NCI-H510A (cell line): ENCODE results near the gene PICALM.
A peak's percentile ranks its signal among the peaks of the same experiment; 100 is the strongest.
"Not testable (repeated sequence)": the region's sequence is repeated elsewhere in the genome, so short reads cannot be mapped to it uniquely, and the experiment has no call there.

Experiments
- DNase-seq: peaks from one replicate; lab custom pipeline; 2025; lab: John Stamatoyannopoulos, UW

Gene PICALM

DNA sequence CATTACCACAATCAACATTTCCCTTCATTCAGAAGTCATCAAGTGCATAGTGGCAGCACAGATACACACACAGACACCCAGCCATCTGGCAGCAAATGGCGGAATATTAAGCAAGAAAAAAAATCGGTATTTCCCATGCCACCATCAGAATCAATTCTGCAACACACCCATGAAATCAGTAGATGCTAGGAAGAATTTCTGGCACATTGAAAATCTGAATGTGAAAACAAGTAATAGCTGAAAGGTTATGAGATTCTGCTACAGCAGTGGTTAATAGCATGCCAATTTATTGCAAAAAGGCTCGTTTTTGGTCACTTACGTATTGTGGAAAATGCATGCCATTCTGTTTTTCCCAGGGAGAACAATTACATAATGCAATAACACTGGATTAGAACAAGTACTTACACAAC lies 91.1 kb downstream of the PICALM start:
- no peak for DNase-seq

DNA sequence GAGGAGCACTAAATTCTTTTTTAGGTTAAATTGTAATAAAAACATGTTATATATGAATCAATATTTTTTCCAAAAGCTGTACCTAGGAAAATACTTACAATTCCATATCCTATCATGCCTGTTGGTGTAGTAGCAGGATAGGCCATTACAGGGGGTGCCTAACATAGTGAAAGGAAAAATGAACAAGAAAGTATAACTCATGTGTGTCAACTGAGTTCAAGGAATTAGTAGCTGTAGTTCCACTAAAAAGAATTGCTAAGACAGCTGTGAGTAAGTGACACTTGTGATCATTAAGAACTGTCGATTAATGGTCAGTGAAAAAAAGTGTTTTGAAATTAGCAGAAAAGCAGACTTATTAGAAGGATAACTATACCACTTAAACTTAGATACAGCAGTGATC lies 92.4 kb downstream of the PICALM start:
- DNase-seq: no peak

DNA sequence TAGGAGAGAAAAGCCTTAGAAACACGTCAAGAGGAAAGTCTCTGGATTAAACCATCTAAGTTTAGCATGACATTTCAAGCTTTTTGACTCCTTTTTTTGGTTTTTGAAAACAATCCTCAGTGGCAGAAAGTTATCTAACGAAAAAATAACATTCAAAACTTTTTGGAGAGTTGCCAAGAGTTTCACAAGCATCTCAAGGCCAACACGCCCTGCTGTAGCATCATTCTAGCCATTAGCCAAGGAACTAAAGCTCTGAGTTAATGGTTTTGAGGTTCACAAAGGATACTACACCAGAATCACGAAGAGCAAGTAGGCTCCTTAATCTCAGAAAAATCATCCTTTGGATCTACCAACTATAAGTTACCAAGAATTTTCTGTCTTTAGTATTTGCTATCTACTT lies 94.8 kb downstream of the PICALM start:
- no peak for DNase-seq

DNA sequence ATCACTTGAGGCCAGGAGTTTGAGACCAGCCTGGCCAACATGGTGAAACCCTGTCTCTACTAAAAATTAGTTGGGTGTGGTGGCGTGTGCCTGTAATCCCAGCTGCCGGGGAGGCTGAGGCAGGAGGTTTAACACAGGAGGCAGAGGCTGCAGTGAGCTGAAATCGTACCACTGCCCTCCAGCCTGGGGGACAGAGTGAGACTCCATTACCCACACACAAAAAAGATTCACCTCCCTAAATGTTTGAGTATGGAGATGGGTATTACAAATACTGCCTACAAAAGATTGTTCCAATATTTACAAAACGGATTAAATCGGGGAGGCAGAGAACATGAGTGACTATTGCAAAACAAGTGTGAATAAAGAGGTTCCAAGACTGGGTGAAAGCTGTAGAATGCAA lies 98.3 kb downstream of the PICALM start:
- DNase-seq: no peak

DNA sequence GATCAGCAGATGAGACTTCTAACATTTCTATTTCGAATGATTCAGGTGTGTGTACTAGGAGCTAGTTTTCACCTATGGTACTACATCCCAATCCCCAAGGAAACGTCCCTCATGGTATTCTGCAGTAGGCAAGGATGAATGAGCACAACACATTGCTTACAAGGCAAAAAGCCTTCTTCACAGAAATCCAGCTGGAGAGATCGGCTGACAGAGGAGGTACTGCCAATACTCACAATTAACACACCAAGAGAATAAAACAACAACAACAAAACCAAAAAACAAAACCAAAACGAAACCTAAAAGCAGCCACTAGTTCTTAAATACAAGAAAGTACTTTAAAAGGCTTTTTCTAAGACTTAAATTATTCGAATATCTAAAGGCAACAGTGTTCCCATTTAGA lies 101.4 kb downstream of the PICALM start:
- no peak for DNase-seq

DNA sequence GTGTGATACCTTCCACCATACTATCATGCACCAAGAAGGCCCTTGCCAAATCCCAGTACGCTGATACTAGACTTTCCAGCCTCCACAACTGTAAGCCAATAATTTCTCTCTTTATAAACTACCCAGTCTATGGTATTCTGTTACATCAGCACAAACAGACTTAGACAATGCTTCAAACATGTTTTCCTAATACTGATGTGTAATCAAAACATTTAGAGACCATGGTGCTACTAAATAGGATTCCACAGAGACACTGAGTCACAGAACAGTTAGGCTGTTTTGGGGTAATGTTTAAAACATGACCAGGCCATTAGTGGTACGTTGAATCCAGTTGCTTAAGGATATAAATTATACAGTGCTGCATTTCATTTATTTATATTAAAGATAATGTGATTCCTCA lies 103.7 kb downstream of the PICALM start:
- DNase-seq: no peak

DNA sequence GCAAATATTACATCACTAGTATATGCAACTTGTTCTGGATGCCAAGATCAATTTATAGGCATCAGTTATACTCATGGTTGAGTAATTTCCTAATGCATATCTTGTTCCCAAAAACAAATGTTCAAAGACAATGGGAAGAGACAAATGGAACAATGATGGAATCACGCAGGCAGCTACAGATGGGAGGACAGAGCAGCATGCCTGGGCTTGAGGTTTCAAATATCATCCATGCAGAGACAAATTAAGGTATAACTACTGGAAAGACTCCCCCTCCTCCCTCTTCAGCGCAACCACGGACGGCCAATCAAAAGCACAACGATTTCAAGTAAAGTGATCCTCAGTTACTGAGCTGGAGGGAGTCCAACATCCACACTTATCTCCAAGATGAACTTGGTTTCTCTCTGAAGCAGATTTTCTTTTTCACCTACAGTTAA lies 106.9 kb downstream of the PICALM start:
- DNase-seq: peak; percentile 39

DNA sequence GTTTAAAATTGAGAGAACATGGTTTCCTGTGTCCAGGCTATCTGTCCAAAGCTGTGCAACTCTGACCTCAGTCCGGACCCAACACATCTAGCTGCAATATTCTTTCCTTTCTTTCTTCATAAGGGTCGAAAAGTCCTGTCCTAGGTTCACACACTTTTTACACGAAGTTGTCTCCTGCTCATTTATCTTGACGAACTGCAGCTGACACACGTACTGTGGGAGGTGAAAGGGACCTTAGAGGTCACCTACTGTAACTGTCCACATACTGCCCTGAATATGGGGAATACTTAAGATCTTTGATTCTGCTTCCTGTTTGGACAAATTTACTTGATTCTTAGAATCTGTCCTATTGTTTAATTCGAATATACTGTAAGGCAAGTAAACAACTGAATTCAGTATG lies 107.8 kb downstream of the PICALM start:
- no peak for DNase-seq

DNA sequence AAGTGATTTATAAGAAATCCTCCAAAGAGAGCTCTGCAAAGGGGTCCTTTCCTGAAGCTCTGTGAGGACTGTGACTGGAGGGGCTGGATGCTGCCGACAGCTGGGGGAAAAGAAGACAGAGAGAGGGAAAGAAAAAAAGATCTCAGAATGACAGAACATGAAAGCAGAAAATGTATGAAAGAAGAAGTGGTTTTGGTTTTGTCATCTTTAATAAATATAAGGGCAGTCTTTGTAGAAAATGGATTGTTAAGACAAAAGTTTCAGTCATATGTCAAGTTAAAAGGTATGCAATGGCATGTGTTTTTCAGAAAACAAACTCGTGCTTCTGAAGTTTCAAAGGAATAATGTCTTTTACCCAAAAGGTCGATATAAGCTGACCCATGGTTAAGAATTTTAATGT lies 108.2 kb downstream of the PICALM start:
- no peak for DNase-seq

DNA sequence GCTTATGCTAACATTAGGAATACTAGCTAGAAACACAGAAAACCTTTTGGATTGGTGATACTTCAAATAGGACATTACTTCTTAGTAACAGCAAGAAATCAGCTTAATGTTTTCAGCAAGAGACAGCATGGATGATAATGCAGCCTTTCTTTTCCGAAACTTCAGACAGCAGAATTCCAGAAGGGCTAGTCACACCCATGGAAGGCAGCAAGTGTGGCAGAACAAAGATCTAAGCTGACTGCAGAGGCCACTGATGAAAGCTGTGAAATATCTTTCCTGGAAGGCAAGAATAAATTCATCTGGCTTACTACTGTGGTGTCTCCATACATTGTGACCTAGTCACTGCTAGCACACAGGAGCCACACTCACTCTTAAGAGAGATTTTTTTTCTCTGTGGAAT lies 113.4 kb downstream of the PICALM start:
- DNase-seq: no peak

DNA sequence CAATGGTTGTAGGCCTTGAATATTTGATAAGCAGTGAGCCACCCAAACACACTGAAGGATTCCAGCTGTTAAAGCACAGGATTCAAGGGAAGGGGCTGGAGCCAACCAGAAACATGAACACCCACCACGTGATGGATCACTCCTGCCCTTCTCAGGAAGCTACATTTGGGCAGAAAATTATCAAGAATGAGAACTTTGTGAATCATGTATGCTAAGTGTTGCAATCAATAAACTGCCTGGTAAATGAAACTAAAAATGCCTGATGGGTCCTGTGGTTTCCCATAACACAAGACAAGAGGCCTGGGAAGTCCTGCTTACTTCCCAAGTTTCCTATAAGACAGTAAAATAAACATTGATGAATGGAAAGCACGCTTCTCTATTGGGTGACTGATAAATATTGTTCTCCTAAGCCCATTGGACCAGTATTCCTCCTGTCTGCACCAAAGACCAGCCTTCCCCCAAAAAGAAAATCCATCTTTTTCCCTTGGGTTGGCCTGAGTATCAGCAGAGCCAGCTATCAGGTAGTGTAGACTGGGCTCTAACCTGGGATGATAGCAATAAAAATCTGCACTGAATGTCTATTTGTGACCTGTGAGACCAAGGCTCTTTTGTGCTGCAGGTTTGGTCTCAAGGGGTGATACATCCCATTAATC lies 115.3 kb downstream of the PICALM start:
- no peak for DNase-seq

DNA sequence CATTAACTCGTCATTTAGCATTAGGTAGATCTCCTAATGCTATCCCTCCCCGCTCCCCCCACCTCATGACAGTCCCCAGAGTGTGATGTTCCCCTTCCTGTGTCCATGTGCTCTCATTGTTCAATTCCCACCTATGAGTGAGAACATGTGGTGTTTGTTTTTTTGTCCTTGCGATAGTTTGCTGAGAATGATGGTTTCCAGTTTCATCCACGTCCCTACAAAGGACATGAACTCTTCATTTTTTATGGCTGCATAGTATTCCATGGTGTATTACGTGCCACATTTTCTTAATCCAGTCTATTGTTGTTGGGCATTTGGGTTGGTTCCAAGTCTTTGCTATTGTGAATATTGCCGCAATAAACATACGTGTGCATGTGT lies 116.8 kb downstream of the PICALM start:
- DNase-seq: not testable (repeated sequence)

DNA sequence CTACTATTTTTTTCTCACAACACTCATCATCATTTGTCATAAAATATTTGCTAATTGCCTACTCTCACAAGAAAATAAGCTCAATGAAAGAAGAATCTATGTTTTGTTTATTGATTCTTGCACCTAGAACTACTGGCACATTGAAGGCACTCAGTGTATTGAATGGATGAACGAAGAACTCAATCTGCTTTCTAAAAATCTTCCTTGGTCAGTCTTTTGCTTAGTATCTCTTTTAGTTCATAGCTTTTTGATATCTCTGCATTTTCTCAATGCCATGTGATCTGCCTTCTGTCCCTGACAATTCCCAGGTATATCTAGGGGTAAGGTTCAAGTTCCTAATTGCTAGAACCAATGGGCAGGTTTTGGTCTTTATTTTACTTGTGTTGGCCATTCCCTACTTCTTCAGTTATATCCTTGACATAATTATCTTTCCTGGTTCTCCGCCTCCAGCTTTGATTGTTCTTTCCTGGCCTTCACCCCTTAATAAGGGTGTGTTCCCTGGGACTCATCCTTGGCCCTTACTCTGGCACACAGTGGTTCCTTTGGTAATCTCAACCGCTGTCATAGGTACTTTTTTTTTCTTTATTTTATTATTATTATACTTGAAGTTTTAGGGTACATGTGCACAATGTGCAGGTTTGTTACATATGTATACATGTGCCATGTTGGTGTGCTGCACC lies 117.3 kb downstream of the PICALM start:
- no peak for DNase-seq

DNA sequence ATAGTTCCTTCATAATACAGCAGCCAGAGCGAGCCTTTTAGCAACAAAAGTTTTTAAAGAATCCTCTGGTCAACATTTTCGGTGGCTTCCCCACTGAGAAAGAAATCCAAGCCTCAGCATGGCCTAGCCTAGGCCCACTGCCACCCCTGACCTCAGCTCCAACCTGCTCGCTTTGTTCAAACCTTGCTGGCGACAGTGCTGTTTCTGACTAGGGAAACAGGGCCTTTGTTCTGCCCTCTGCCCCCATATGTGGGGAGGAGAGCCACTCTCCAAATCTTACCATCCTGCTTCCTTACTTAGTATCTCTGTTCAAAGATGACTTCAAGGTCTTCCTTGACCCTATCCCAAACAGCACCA lies 117.9 kb downstream of the PICALM start:
- DNase-seq: no peak

DNA sequence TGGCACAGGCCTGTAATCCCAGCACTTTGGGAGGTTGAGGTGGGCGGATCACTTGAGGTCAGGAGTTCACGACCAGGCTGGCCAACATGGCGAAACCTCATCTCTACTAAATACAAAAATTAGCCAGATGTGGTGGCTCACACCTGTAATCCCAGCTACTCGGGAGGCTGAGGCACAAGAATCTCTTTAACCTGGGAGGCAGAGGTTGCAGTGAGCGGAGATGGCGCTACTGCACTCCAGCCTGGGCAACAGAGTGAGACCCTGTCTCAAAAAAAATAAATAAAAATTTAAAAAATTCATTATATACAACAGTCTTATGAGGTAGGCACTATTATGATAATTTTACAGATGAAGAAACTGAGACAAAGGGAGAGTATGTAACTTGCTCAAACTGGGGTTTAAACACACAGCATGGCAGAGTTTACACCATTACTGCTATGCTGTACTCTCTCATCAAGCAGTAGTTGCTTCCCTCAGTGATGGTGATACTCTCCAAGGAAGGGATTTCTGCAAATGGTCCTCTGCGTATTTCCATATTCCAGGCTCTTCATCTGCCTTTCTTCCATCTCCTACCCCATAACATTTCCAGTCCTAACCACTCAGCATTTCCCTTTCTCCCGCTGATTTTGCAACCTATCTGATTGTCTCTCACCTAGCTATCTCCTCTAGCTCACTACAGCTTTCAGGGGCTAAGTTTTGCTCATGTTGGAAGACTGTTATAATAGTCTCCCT lies 118.4 kb downstream of the PICALM start:
- DNase-seq: no peak

DNA sequence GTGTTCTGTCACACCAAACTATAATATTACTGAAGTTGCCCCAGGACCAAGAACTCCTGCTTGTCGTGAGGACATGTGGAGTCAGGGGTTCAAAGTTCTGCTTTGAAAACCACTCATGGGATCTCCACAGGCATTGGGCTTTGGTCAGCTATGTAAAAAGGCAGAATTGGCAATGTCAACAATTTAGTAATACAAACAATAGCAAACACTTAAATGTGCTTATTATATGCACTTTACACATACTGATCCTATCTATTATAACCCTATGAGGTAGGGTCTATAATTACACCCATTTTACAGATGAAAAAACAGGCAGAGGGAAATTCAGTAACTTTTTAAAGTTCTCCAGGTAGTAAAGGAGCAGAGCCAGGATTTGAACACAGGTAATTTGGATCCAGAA lies 119.1 kb downstream of the PICALM start:
- no peak for DNase-seq

DNA sequence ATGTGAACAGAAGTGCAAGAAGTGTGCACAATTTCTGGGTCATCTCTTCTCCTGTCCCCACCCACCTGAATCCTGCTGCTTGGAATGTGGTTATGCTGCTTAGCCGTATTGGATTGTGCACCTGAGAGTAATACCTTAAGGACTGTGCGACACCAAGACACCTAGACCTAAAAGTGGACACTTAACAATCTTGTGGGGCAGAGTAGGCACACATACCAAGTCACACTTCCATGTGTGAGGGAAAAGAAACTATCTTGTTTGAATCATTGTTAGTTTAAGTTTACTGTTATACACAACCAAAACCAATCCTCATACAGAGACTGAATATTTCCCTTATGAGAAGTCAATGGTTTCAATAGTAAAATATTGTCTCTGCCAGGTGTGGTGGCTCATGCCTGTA lies 120.0 kb downstream of the PICALM start:
- DNase-seq: no peak

DNA sequence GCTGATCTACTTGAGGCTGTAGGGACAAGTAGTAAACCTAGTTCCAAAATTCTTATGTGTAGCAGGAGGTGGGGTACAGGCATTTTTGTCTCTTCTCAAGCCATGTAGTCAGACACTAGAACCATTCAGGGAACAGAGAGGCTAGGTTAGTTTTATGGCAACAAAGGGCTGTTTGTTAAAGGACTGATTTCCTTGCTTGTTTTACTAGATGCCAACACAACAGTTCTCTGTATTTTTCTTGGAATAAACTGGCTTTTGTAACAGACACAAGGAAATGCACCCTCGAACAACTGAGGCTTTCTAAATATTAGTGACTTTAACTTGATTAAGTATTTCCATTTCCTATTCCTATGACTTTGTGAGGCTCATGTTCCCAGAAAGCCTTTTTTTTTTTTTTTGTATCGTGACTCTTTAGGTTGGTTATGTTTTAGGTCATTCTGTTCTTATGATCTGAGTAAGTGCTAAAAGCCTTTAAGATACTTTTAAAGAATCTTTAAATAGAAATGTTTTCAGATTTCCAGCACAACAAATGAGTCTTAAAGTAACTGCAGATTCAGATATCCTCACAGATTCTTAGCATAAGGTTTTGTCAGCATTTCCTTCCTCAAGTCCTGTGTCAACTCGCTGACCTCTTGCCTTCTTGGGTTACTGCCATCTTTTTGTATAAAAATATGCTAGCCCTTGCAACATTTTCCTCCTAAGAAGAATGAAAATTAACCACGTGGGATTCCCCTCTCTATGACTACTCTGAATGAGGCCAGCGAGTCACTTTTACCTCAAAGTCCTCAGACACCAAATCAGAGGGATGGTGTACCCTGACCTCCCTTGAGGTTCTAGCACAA lies 121.2 kb downstream of the PICALM start:
- DNase-seq: no peak

DNA sequence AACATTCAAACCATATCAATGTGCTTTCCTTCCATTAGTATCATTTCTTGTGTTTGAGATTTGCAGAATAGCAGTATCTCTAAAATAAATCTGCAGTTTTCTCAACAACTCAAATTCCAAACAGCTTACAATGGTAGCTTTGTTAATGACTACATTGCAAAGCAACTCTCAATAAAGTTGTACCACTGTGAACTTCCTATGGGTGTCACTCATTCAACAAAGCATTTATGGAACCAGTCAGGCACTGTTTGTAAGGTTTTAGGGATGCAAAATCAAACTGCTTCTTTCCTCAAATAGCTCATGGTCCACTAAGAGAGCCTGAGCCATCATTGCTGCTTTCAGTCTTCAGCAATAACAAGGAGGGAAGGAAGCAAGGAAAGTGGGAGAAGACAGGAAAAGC lies 122.7 kb downstream of the PICALM start:
- no peak for DNase-seq

DNA sequence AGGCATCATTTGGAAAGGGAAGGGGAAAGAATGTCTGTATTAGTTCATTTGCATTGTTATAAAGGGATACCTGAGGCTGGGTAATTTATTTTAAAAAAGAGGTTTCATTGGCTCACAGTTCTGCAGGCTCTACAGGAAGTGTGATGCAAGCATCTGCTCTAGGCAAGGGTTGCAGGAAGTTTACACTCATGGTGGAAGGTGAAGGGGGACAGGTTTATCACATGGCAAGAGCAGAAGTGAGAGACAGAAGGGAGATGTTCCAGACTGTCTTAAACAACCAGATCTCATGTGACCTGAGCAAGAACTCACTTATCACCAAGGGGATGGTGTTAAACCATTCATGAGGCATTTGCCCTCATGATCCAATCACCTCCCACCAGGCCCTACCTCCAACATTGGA lies 123.1 kb downstream of the PICALM start:
- DNase-seq: no peak

DNA sequence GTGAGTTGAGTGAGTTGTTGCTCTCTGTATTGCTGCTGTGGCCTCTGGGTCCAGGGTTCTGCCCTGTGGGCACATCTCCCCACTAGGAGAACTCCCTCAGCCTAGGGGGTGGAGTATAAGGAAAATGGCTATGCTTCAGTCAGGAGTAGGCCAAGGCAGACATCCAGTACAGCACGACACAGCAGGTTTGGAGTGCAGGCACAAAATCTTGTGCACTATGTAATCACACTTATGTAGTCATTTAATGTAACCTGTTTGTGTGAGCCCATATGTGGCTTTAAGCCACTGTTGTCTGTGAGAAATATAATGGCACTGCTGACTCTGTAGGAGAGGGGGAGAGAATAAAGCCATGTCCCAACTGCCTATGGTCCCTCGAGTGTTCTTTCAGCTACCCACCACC lies 123.6 kb downstream of the PICALM start:
- no peak for DNase-seq

DNA sequence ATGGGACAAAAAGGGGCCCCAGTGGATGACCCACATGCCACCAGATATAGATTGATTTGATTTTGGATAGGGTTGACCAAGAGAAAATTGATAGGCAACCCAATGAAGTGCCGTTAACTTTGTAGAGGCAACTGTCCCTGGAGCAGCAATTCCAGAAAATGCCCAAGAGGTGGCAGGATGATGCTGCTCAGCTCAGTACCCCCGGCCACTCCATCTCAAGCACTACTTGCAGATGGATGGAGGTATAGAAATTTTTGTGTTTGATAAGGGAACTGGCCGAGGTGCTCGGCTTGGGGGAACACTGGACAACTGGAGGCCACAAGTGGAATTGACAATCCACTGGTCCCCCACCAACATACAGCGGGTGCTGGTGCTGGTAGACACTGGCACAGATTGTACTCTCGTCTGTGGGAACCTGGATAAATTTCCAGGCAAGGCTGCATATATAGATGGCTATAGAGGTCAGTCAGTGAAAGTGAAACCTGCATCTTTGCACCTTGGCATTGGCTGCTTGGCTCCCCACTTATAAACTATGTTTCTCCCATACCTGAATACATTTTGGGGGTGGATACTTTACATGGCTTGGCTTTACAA lies 127.4 kb downstream of the PICALM start:
- DNase-seq: peak; percentile 14
